ENCODE measurements around the gene NECAB2.

GRCh38 chr16:83951544-83951943 is 16.5 kb upstream of the NECAB2 start:
- TF ChIP-seq, protein P1, sequence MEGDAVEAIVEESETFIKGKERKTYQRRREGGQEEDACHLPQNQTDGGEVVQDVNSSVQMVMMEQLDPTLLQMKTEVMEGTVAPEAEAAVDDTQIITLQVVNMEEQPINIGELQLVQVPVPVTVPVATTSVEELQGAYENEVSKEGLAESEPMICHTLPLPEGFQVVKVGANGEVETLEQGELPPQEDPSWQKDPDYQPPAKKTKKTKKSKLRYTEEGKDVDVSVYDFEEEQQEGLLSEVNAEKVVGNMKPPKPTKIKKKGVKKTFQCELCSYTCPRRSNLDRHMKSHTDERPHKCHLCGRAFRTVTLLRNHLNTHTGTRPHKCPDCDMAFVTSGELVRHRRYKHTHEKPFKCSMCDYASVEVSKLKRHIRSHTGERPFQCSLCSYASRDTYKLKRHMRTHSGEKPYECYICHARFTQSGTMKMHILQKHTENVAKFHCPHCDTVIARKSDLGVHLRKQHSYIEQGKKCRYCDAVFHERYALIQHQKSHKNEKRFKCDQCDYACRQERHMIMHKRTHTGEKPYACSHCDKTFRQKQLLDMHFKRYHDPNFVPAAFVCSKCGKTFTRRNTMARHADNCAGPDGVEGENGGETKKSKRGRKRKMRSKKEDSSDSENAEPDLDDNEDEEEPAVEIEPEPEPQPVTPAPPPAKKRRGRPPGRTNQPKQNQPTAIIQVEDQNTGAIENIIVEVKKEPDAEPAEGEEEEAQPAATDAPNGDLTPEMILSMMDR (IDR thresholded peaks at IDR 0.05) = no peak
- TF ChIP-seq POLR2A (IDR thresholded peaks at IDR 0.05) = no peak

All from body of pancreas (tissue), 4 donors.